Thymus (tissue), 11 donors: ENCODE results near the gene ABHD8. TPM values are rescaled to one million over a fixed set of nuclear protein-coding genes. Genes with fewer than 3 reads are reported as not detected.
A peak's percentile ranks its signal among the peaks of the same experiment; 100 is the strongest.

Source experiments
- DNase-seq, 9 donors: peaks; one replicate each; pipeline ENCODE4 v3.0.0-alpha.2; 2013; ENCODE audit warnings: low spot score in 9 of 9, low read depth in 6 of 9, missing footprints in 1 of 9
- H3K27ac ChIP-seq, 2 donors: one replicate each; pipeline ENCODE4 v1.5.1; 2013; ENCODE audit warnings: control low read depth in 1 of 2, low read depth in 1 of 2, low read length in 1 of 2, mild to moderate bottlenecking in 1 of 2, moderate library complexity in 1 of 2
- H3K27me3 ChIP-seq, 2 donors: one replicate each; pipeline ENCODE4 v1.5.1; 2013; ENCODE audit warnings: low read length in 1 of 2; ENCODE audit not compliant: control insufficient read depth in 2 of 2, insufficient read depth in 1 of 2
- H3K36me3 ChIP-seq, 2 donors: one replicate each; pipeline ENCODE4 v1.5.1; 2013; ENCODE audit warnings: low read length in 1 of 2, mild to moderate bottlenecking in 1 of 2, moderate library complexity in 1 of 2; ENCODE audit not compliant: control insufficient read depth in 2 of 2, insufficient read depth in 2 of 2
- H3K4me1 ChIP-seq, 2 donors: one replicate each; pipeline ENCODE4 v1.5.1; 2013; ENCODE audit warnings: low read length in 2 of 2; ENCODE audit not compliant: control insufficient read depth in 2 of 2, insufficient read depth in 2 of 2
- H3K4me3 ChIP-seq, 2 donors: one replicate each; pipeline ENCODE4 v1.5.1; 2013; ENCODE audit warnings: low read length in 2 of 2, control low read depth in 1 of 2, mild to moderate bottlenecking in 1 of 2
- H3K9me3 ChIP-seq, 2 donors: one replicate each; pipeline ENCODE4 v1.5.1; 2013; ENCODE audit warnings: low read length in 1 of 2, mild to moderate bottlenecking in 1 of 2; ENCODE audit not compliant: control insufficient read depth in 2 of 2, insufficient read depth in 1 of 2
- WGBS: extraction: QIAGEN DNeasy Blood & Tissue Kit; methylation state at CpG from one replicate; pipeline ENCODE4 v1.1.7; 2013; 5-methylcytosine and 5-hydroxymethylcytosine counted together
- polyA plus RNA-seq: library from polyadenylated mRNA; stranded (reverse); fragments of 200-250 nt; gene quantifications from one replicate; pipeline ENCODE4 v1.2.3, GENCODE V29; 2013
- total RNA-seq: library from RNA; stranded (reverse); fragments of 120-200 nt; gene quantifications from one replicate; pipeline ENCODE4 v1.2.4, GENCODE V29; 2013
- donor health status: healthy.

ABHD8 gene
- total and polyA plus RNA-seq, 2 donors, result 9.7 to 10.3 TPM

DNA sequence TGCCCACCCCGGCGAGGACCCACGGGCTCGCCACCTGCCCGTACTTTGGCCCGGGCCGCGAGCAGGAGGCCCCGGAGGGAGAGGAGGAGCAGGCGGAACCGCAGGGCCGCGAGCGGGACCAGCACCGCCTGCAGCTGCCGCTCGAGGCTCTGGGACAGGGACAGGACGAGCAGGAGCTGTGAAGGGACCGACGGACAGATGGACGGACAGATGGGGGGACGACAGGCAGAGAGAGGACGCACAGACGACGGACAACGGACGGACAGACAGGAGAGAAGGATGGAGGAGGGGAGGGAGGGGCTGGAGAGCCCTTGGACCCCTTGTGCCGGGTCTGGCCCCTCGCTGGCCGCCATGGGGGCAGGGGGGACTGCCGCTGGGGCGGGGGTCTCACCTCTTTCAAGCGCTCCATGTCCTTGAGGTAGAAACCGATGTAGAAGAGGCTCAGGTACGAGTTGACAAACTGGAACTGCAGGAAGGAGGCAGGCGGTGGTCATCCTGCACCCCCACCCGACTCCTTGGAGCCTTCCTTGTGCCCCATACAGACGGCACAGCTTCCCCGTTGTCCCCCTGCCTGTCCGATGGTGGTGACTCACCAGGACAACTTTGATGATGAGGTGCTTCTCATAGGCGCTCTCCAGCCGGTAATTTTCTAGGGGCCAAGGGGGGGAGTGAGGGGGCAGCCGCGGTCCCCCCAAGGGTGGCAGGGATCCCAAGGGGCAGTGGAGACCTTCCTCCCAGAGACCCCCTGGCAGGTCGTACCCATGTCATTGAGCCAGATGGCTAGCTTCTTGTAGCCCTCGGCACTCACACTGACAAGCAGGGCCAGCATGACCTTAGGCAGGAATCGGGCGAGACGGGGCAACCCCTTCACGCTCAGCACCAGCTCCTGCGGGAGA lies 26.4 kb upstream of the ABHD8 start:
- H3K9me3 ChIP-seq, result peaks cover 0 to 8% of the 10 kb centered on the region in 2 donors
- H3K27ac ChIP-seq, result no peak overlapping the region
- peaks cover 11 to 23% of the 10 kb centered on the region in 2 donors for H3K36me3 ChIP-seq
- H3K4me1 ChIP-seq, result peaks cover 19 to 37% of the 10 kb centered on the region in 2 donors
- H3K4me3 ChIP-seq, result peak overlapping the region in 1 of 2 donors; percentile 58
- peaks cover 0 to 24% of the 10 kb centered on the region in 2 donors for H3K27me3 ChIP-seq
- no peak for DNase-seq
- WGBS, result 70% methylated on average over 51 of the region's 51 CpGs

DNA sequence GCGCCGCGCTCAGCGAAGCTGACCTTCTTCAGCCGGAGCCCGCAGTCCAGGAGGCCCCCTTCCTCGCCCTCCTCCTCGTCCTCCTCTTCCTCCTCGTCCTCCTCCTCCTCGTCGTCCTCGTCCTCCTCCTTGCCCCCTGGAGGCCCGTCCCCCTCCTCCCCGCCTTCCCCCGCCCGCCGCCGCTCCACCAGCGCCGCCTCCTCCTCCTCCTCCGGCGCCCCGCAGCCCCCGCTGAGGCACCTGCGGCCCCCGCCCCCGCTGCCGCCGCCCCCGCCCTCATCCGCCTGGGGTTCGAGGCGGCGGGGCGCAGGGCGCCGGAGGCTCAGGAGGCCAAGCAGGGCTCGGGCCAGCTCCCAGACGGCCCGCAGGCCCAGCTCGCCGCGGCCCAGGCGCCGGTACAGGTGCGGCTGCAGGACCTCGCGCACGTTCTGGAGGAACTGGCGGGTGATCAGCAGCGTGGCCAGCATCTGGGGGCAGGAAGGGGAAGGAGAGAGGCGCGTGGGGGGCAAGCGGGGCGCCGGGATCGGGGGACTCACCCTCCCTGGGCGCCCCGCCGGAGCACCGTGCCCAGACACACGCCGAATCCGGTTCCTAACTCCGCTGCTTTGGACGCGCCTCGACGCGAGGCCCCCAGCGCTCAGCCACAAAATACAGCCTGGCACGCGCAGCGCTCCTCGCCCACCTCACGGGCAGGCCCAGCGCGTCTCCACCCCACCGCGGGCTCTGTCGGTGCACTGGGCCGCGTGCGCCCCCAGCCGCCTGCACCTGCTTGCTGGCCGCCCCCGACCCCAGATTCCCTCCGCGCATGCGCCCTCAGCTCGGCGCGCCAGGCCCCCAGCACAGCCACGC lies 25.5 kb upstream of the ABHD8 start:
- Histone ChIP-seq H3K4me3 (peak overlapping the region; percentile 52 to 58), H3K4me1 (peaks cover 14 to 33% of the 10 kb centered on the region in 2 donors), H3K27me3 (peaks cover 0 to 26% of the 10 kb centered on the region in 2 donors), H3K36me3 (peaks cover 13 to 25% of the 10 kb centered on the region in 2 donors), H3K27ac (peak overlapping the region; percentile 19 to 53), H3K9me3 (peaks cover 0 to 8% of the 10 kb centered on the region in 2 donors)
- peak in 4 of 9 donors; percentile 39 to 81 (median 58) for DNase-seq
- WGBS, result 4% methylated on average over 94 of the region's 94 CpGs

DNA sequence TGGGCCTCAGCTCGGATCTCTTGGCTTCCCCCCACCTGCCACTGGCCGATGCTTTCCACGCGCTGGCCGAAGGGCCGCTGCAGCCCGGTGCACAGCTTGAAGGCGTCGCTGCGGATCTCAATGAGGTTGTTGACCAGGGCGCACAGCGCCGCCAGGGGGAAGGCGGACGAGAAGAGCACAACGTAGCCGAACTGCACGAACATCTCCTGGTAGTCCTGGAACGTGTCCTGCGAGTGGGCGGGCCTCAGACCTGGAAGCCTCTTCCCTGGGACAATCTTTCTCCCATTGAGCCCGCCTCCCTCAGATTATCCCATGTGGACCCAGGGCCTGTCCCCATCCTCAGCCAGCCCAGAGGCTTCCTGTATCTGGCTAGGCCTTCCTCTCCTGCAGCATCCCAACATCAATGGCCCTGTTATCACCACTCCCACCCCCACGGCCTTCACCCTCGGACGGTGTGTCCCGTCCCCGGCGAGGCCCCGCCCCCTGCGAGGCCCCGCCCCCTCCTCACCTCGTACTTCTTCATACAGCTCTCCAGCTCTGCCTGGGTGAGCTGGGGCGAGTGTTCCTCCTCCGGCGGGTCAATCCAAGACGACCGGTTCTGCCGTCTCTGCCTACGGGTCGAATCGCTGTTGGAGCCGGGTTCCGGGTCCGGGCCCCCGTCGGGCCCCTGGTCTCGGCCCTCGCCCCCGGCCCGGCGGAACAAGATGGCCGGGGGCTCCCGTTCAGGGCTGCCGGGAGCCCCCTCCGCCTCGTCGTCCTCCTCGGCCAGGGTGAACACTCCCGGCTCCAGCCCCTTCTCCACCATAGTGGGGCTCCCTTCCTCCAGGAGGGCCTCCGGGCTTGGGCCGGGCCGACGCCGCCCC lies 24.7 kb upstream of the ABHD8 start:
- peak overlapping the region; percentile 19 to 53 for H3K27ac ChIP-seq
- peaks cover 12 to 29% of the 10 kb centered on the region in 2 donors for H3K4me1 ChIP-seq
- peak in 3 of 9 donors; percentile 49 to 66 (median 50) for DNase-seq
- WGBS, result 41% methylated on average over 64 of the region's 64 CpGs
- peaks cover 14 to 24% of the 10 kb centered on the region in 2 donors for H3K36me3 ChIP-seq
- H3K4me3 ChIP-seq, result peak overlapping the region; percentile 52 to 58
- peaks cover 3 to 31% of the 10 kb centered on the region in 2 donors for H3K27me3 ChIP-seq
- peaks cover 0 to 5% of the 10 kb centered on the region in 2 donors for H3K9me3 ChIP-seq

DNA sequence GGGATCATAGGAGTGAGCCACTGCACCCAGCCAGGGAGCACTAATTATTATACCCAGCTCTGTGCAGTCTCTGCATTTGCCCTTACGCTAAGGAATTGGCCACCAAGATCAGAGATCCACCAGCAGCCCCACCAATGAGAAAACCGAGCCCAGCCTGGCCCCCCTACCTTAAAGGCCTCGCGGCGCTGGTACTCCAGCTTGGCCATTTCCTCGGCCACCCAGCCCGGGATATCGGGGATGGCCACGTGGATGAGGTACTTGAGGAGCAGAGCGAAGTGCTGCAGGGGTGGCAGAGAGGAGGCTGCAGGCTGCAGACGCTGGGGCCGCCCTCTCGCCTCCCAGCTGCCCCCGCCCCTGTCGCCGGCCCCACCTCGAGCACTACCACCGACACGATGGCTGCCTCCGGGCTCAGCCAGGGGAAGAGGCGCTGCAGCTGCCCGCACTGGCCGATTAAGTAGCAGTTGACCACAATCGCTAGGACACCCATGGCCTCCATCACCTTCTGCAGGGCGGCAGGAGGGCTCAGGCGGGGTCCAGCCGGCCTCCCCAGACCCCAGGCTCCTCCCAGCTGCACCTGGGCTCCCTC lies 23.9 kb upstream of the ABHD8 start:
- H3K27ac ChIP-seq, result no peak overlapping the region
- 97% methylated on average over 27 of the region's 27 CpGs for WGBS
- peaks cover 12 to 28% of the 10 kb centered on the region in 2 donors for H3K4me1 ChIP-seq
- no peak overlapping the region for H3K4me3 ChIP-seq
- no peak for DNase-seq
- H3K36me3 ChIP-seq, result peaks cover 21 to 26% of the 10 kb centered on the region in 2 donors
- no peaks in the 10 kb centered on the region for H3K9me3 ChIP-seq
- peaks cover 3 to 35% of the 10 kb centered on the region in 2 donors for H3K27me3 ChIP-seq

DNA sequence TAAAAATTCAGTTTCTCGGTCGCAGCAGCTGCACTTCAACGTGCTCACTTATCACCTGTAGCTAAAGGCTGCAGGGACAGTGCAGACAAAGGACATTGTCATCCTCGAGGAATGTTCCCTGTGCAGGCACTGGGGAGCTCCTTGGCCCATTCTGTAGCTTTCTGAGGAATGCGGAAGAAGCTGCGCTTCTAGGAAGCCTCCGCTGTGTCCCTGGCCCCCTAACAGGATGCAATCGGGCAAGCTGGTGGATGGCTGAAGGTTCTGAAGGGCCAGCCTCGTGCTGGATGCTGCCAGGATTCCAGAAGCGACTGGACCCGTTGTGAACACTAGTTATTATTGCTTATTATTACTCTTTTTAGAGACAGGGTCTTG lies 23.4 kb upstream of the ABHD8 start:
- no peak for DNase-seq
- 88% methylated on average over 11 of the region's 11 CpGs for WGBS
- H3K4me1 ChIP-seq, result peaks cover 12 to 28% of the 10 kb centered on the region in 2 donors

DNA sequence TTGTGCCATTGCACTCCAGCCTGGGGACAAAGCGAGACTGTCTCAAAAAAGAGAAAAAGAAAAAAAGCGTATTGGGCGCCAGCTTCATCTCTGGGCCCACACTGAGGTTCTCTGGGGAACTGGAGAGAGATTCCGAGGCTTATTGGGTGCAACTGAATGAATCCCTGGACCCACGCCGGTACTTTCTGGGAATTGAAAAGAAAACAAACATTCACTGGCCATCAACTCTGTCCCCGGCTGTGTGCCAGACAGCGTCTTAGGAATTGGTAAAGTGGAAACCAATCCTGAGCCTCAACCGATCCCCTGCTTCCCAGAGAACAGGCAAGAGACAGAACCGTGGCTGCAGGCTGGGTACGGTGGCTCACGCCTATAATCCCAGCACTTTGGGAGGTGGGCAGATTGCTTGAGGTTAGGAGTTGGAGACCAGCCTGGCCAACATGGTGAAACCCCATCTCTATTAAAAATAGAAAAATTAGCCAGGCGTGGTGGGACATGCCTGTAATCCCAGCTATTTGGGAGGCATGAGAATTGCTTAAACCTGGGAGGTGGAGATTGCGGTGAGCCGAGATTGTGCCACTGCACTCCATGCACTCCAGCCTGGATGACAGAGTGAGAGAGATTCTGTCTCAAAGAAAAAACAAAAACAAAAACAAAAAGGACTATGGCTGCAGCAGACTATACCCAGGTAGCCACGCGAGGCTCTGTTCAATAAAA lies 22.8 kb upstream of the ABHD8 start:
- H3K36me3 ChIP-seq, result peaks cover 32 to 35% of the 10 kb centered on the region in 2 donors
- no peak for DNase-seq
- WGBS, result 96% methylated on average over 17 of the region's 17 CpGs
- no peak overlapping the region for H3K4me3 ChIP-seq
- no peaks in the 10 kb centered on the region for H3K9me3 ChIP-seq
- H3K27ac ChIP-seq, result no peak overlapping the region
- H3K27me3 ChIP-seq, result peaks cover 3 to 32% of the 10 kb centered on the region in 2 donors
- peaks cover 12 to 28% of the 10 kb centered on the region in 2 donors for H3K4me1 ChIP-seq

More for the DNA sequence above, 23.4 kb upstream of the ABHD8 start:
- peaks cover 3 to 35% of the 10 kb centered on the region in 2 donors for H3K27me3 ChIP-seq
- no peaks in the 10 kb centered on the region for H3K9me3 ChIP-seq
- peaks cover 27 to 32% of the 10 kb centered on the region in 2 donors for H3K36me3 ChIP-seq
- H3K4me3 ChIP-seq, result no peak overlapping the region
- no peak overlapping the region for H3K27ac ChIP-seq

DNA sequence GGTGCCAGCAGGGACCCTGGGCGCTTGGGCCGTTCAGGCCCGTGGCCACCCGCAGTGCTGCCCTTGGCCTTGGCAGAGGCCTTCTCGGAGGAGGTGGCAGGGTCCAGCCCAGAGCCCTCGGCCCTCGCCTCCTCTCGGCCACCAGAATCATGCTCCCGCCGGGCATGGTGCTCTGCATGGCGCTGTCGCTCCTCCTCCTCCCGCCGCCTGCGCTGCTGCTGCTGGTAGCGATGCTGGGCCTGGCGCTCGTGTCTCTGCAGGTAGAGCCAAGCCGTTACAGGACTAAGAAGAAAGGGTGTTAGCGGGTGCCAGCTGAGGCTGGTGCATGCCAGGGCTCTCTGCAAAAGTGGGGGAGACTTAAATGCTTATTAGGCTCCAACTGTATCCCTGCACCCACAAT lies 21.9 kb upstream of the ABHD8 start:
- 98% methylated on average over 20 of the region's 20 CpGs for WGBS
- Histone ChIP-seq H3K36me3 (peaks cover 37 to 41% of the 10 kb centered on the region in 2 donors), H3K9me3 (no peaks in the 10 kb centered on the region), H3K4me3 (no peak overlapping the region), H3K27ac (no peak overlapping the region), H3K27me3 (peaks cover 3 to 25% of the 10 kb centered on the region in 2 donors), H3K4me1 (peaks cover 12 to 28% of the 10 kb centered on the region in 2 donors)
- no peak for DNase-seq
